DOHH2 (cell line): ENCODE measurements around the gene ARHGEF16.

Source experiments
- CTCF ChIP-seq: fragments of 200-600 bp; sonication (generic); IDR thresholded peaks from one replicate; pipeline ENCODE4 v1.5.1; 2014; ENCODE audit warnings: antibody characterized with exemption, mild to moderate bottlenecking, low read depth, low read length; ENCODE audit not compliant: poor library complexity, severe bottlenecking
- EZH2phosphoT487 ChIP-seq: fragments of 200-600 bp; sonication (generic); IDR thresholded peaks from 2 replicates; pipeline ENCODE4 v1.6.1; 2017; ENCODE audit warnings: borderline replicate concordance, mild to moderate bottlenecking, antibody characterized with exemption, low read length, moderate library complexity, mixed read lengths

GRCh38 chr1:3426956-3427535 lies 27.4 kb upstream of the ARHGEF16 start:
- no peak for TF ChIP-seq CTCF
- no peak for TF ChIP-seq EZH2phosphoT487
